ENCODE data around the gene SMIM38. TPM values are rescaled to one million over a fixed set of nuclear protein-coding genes. Genes with fewer than 3 reads are reported as not detected.
A peak's percentile ranks its signal among the peaks of the same experiment; 100 is the strongest.

SMIM38 gene
- total RNA-seq, 1 donor from 2014 or later = not detected

DNA sequence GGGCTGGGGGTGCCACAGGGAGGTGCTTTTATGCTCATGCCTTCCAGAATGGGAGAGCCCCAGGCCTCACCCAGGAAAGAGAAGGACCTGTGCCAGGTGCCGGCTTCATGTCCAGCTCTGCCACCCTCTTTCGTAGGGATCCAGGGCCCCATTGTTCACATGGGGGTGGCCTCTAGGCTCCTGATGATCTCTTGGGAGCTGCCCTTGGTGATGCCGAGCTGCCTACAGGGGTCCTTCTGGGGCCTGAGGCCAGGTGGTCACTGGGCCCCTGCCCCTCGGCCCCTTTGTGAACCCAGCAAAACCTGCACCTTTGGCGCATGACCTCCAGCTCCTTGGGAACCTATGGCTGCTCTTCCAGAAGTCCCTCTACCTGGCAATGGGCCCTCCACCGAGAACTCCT, 41.4 kb upstream of the SMIM38 start:
- H3K27ac ChIP-seq (replicated peaks) = peak overlapping the region; percentile 87
- TF ChIP-seq CTCF (IDR thresholded peaks at IDR 0.05; ENCODE audit: borderline replicate concordance) = no peak
- intact Hi-C loops (cut with micrococcal nuclease) = no loop called here
- H3K4me3 ChIP-seq = no peak overlapping the region
- no peaks in the 10 kb centered on the region for H3K27me3 ChIP-seq (ENCODE audit: low read depth)
- peaks cover 5% of the 10 kb centered on the region for H3K9me3 ChIP-seq (replicated peaks)
- H3K36me3 ChIP-seq = no peaks in the 10 kb centered on the region
- peaks cover 23% of the 10 kb centered on the region for H3K4me1 ChIP-seq
- DNase-seq = no peak

GRCh38 chr11:69114811-69115523, 40.8 kb upstream of the SMIM38 start:
- peaks cover 9% of the 10 kb centered on the region for H3K9me3 ChIP-seq (replicated peaks)
- peaks cover 23% of the 10 kb centered on the region for H3K4me1 ChIP-seq
- peak overlapping the region; percentile 87 for H3K27ac ChIP-seq (replicated peaks)
- DNase-seq = no peak
- no peak for TF ChIP-seq CTCF (IDR thresholded peaks at IDR 0.05; ENCODE audit: borderline replicate concordance)
- no peak overlapping the region for H3K4me3 ChIP-seq
- intact Hi-C loops (cut with micrococcal nuclease) = no loop called here
- H3K27me3 ChIP-seq (ENCODE audit: low read depth) = no peaks in the 10 kb centered on the region
- no peaks in the 10 kb centered on the region for H3K36me3 ChIP-seq

GRCh38 chr11:69115586-69116560, 39.9 kb upstream of the SMIM38 start:
- Histone ChIP-seq H3K9me3 (replicated peaks) (peaks cover 9% of the 10 kb centered on the region), H3K4me3 (no peak overlapping the region), H3K27me3 (ENCODE audit: low read depth) (no peaks in the 10 kb centered on the region), H3K36me3 (no peaks in the 10 kb centered on the region), H3K4me1 (peaks cover 23% of the 10 kb centered on the region), H3K27ac (replicated peaks) (peak overlapping the region; percentile 87)
- peak; percentile 81 for DNase-seq
- intact Hi-C loops (cut with micrococcal nuclease) = no loop called here
- TF ChIP-seq CTCF (IDR thresholded peaks at IDR 0.05; ENCODE audit: borderline replicate concordance) = no peak

- H3K4me1 ChIP-seq = peaks cover 27% of the 10 kb centered on the region
- no peak overlapping the region for H3K4me3 ChIP-seq
- DNase-seq = no peak
- H3K9me3 ChIP-seq (replicated peaks) = peaks cover 9% of the 10 kb centered on the region
- H3K27ac ChIP-seq (replicated peaks) = no peak overlapping the region
- no peaks in the 10 kb centered on the region for H3K36me3 ChIP-seq
- intact Hi-C loops (cut with micrococcal nuclease) = no loop called here
- H3K27me3 ChIP-seq (ENCODE audit: low read depth) = no peaks in the 10 kb centered on the region
- no peak for TF ChIP-seq CTCF (IDR thresholded peaks at IDR 0.05; ENCODE audit: borderline replicate concordance)
Measured at GRCh38 chr11:69116671-69117070, 39.1 kb upstream of the SMIM38 start.

GRCh38 chr11:69119190-69119589, 36.5 kb upstream of the SMIM38 start:
- no peaks in the 10 kb centered on the region for H3K36me3 ChIP-seq
- H3K9me3 ChIP-seq (replicated peaks) = peaks cover 9% of the 10 kb centered on the region
- no peak overlapping the region for H3K27ac ChIP-seq (replicated peaks)
- no peak for DNase-seq
- peaks cover 49% of the 10 kb centered on the region for H3K4me1 ChIP-seq
- no peaks in the 10 kb centered on the region for H3K27me3 ChIP-seq (ENCODE audit: low read depth)
- intact Hi-C loops (cut with micrococcal nuclease) = no loop called here
- H3K4me3 ChIP-seq = no peak overlapping the region
- no peak for TF ChIP-seq CTCF (IDR thresholded peaks at IDR 0.05; ENCODE audit: borderline replicate concordance)

Data from left ventricle myocardium inferior (tissue), 1 donor.